ENCODE measurements around the gene AKAP5.

AKAP5 gene

GRCh38 chr14:64502456-64502855, 37.2 kb downstream of the AKAP5 start:
- TF ChIP-seq MAX (IDR thresholded peaks at IDR 0.05) (no peak), TAF1 (IDR thresholded peaks at IDR 0.05; ENCODE audit: low read depth) (no peak), TEAD4 (IDR thresholded peaks at IDR 0.05) (no peak), FOXM1 (IDR thresholded peaks at IDR 0.05; ENCODE audit: borderline replicate concordance, low read depth) (no peak), USF1 (IDR thresholded peaks at IDR 0.05) (no peak), YY1 (IDR thresholded peaks at IDR 0.05; ENCODE audit: low read depth) (no peak), EP300 (IDR thresholded peaks at IDR 0.05; ENCODE audit: borderline replicate concordance) (no peak)

GRCh38 chr14:64502887-64503433, 37.7 kb downstream of the AKAP5 start:
- TF ChIP-seq REST (IDR thresholded peaks at IDR 0.05; ENCODE audit: low read depth), result no peak
- no peak for TF ChIP-seq YY1 (IDR thresholded peaks at IDR 0.05; ENCODE audit: low read depth)
- TF ChIP-seq CEBPB (IDR thresholded peaks at IDR 0.05), result no peak
- no peak for TF ChIP-seq ZBTB7A (IDR thresholded peaks at IDR 0.05; ENCODE audit: low read depth)
- no peak for TF ChIP-seq MAX (IDR thresholded peaks at IDR 0.05)

GRCh38 chr14:64503434-64504309, 38.4 kb downstream of the AKAP5 start, which contains the start of gene ZBTB25:
Gene ZBTB25, minus strand, starts transcription at chr14:64503838. Its CDS starts 13,305 bp downstream, at chr14:64490533.
- TF ChIP-seq MAX (IDR thresholded peaks at IDR 0.05), result peak; percentile 86
- 0 out of 2 replicates have a peak, but pooled peaks have one; percentile 17 for TF ChIP-seq REST (IDR thresholded peaks at IDR 0.05; ENCODE audit: low read depth)
- TF ChIP-seq ZBTB7A (IDR thresholded peaks at IDR 0.05; ENCODE audit: low read depth), result peak; percentile 99; the same call in 1 of the 2 replicates
- TF ChIP-seq TAF1 (IDR thresholded peaks at IDR 0.05; ENCODE audit: low read depth), result peak; percentile 67
- TF ChIP-seq RAD21 (IDR thresholded peaks at IDR 0.05; ENCODE audit: low read depth), result no peak
- peak; percentile 34; the same call in 1 of the 2 replicates for TF ChIP-seq EGR1 (IDR thresholded peaks at IDR 0.05)
- no peak for TF ChIP-seq FOXM1 (IDR thresholded peaks at IDR 0.05; ENCODE audit: borderline replicate concordance, low read depth)
- TF ChIP-seq EP300 (IDR thresholded peaks at IDR 0.05; ENCODE audit: borderline replicate concordance), result no peak
- TF ChIP-seq TCF12 (IDR thresholded peaks at IDR 0.05; ENCODE audit: low read depth), result no peak; the same call in 1 of the 2 replicates
- TF ChIP-seq CREB1 (IDR thresholded peaks at IDR 0.05; ENCODE audit: low read depth), result 0 out of 2 replicates have a peak, but pooled peaks have one; percentile 8
- peak; percentile 4; the same call in 1 of the 2 replicates for TF ChIP-seq TEAD4 (IDR thresholded peaks at IDR 0.05)
- TF ChIP-seq USF1 (IDR thresholded peaks at IDR 0.05), result peak; percentile 95
- TF ChIP-seq YY1 (IDR thresholded peaks at IDR 0.05; ENCODE audit: low read depth), result 0 out of 2 replicates have a peak, but pooled peaks have one; percentile 20
- peak; percentile 37; the same call in 1 of the 2 replicates for TF ChIP-seq NFIC (IDR thresholded peaks at IDR 0.05)
- TF ChIP-seq CEBPB (IDR thresholded peaks at IDR 0.05), result no peak

DNA sequence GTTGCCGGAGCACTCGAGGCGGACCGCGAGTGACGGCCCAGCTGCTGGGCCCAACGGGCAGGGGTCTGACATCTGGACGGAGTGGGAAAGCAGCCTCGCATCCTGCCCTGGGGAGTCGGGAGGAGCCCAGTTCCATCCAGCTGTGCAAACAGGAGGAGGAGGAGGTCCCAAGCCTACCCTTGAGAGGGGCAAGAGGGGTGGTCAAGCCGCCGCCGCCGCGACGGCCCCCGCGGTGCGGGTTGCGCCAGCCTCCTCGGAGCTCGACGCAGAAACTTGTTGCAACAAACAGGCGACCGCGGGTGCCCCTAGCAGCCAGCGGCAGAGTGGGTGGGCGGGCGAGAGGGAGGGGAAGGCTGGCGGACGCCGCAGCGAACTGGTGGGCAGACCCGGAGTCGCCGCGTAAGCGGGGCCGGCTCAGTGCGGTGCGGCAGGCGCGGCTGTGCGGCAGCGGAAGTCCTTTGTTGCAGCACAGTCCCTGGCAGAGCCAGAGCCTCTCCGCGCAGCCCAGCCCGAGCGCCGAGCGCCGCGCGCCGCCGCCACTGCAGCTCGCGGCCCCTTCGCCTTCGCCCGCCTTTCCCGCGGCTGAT, 39.1 kb downstream of the AKAP5 start, which contains the start of gene ZBTB1:
TSS of gene ZBTB1 (plus strand) at position 461 of the 587 bp plus-strand sequence. CDS start 16,735 bp downstream, outside the sequence.
- TF ChIP-seq TAF1 (IDR thresholded peaks at IDR 0.05; ENCODE audit: low read depth), result peak; percentile 55
- TF ChIP-seq YY1 (IDR thresholded peaks at IDR 0.05; ENCODE audit: low read depth), result no peak
- no peak; the same call in none of the 2 replicates for TF ChIP-seq CREB1 (IDR thresholded peaks at IDR 0.05; ENCODE audit: low read depth)
- TF ChIP-seq EGR1 (IDR thresholded peaks at IDR 0.05), result peak; percentile 66; the same call in 1 of the 2 replicates
- TF ChIP-seq CEBPB (IDR thresholded peaks at IDR 0.05), result peak; percentile 52
- peak; percentile 93 for TF ChIP-seq ZBTB7A (IDR thresholded peaks at IDR 0.05; ENCODE audit: low read depth)
- no peak; the same call in none of the 2 replicates for TF ChIP-seq MAX (IDR thresholded peaks at IDR 0.05)
- peak; percentile 42; the same call in 1 of the 2 replicates for TF ChIP-seq EP300 (IDR thresholded peaks at IDR 0.05; ENCODE audit: borderline replicate concordance)

Measured in Ishikawa (cell line).